HCT116 (cell line): ENCODE measurements around the gene RNF220. TPM values are rescaled to one million over a fixed set of nuclear protein-coding genes. Genes with fewer than 3 reads are reported as not detected.

Experiments
- ATAC-seq: fragments of 200-7000 bp; cut with Tn5 transposase; 2 replicates; pipeline ENCODE4 v1.9.1; 2020; ENCODE audit warnings: mild to moderate bottlenecking, moderate library complexity
- BruUV-seq: library from RNA; stranded (reverse); fragments of 400-500 nt; replicated peaks from 2 replicates; lab custom pipeline; 2021; lab: Mats Ljungman, UMichigan
- CTCF ChIA-PET: fragments of 300-600 bp; sonication (Branson Sonifier 250); formaldehyde crosslinking; loops from one replicate; lab custom pipeline; 2021; ENCODE audit warnings: antibody characterized with exemption; lab: Charles Lee
- POLR2A ChIA-PET: fragments of 300-600, 350-600 bp; sonication (Branson Sonifier 250); formaldehyde crosslinking; loops from one replicate; lab custom pipeline; 2021; ENCODE audit warnings: antibody characterized with exemption; lab: Charles Lee
- RAD21 ChIA-PET, 2 experiments: fragments of 300-600 bp; sonication (Branson Sonifier 250); formaldehyde crosslinking; loops; one replicate each; lab custom pipeline; 2023; ENCODE audit warnings: low total read pairs in 2 of 2; ENCODE audit not compliant: uncharacterized antibody in 2 of 2, unreplicated experiment in 2 of 2, low non-redundant PET in 1 of 2; lab: Charles Lee
- DNase-seq: peaks from one replicate; pipeline ENCODE4 v3.0.0-alpha.2; 2010; ENCODE audit warnings: low read depth, low spot score
- H2AFZ ChIP-seq: fragments of 200-600 bp; shearing (Covaris generic), sonication (generic); 2 replicates; pipeline ENCODE4 v1.6.1; 2017; ENCODE audit warnings: low read depth, mixed run types, mixed read lengths, antibody characterized with exemption, low read length; ENCODE audit not compliant: poor library complexity, severe bottlenecking
- H3K27ac ChIP-seq: 2 replicates; pipeline ENCODE4 v1.5.1; 2012; ENCODE audit warnings: low read depth, low read length
- H3K27me3 ChIP-seq: fragments of 200-600 bp; sonication (generic); 2 replicates; pipeline ENCODE4 v1.6.1; 2016; ENCODE audit warnings: mixed run types, low read length, mixed read lengths; ENCODE audit not compliant: insufficient read depth
- H3K36me3 ChIP-seq, 2 experiments: fragments of 200-500 bp in 1 of 2; fragments of 200-600 bp in 1 of 2; sonication (Bioruptor generic) in 1 of 2; sonication (generic) in 1 of 2; 2 replicates each; pipeline versions ENCODE4 v1.5.1 to v1.6.1; 2014 to 2016; ENCODE audit warnings: low read length in 2 of 2, inconsistent platforms in 1 of 2, mixed read lengths in 1 of 2, mixed run types in 1 of 2; ENCODE audit not compliant: insufficient read depth in 2 of 2, control insufficient read depth in 1 of 2
- H3K4me1 ChIP-seq, 2 experiments: fragments of 200-600 bp in 1 of 2; sonication (generic) in 1 of 2; 2 replicates each; pipeline versions ENCODE4 v1.5.1 to v1.6.1; 2012 to 2017; ENCODE audit warnings: low read length in 2 of 2, inconsistent platforms in 1 of 2, mild to moderate bottlenecking in 1 of 2, mixed read lengths in 1 of 2, mixed run types in 1 of 2, moderate library complexity in 1 of 2; ENCODE audit not compliant: insufficient read depth in 2 of 2, control insufficient read depth in 1 of 2
- H3K4me2 ChIP-seq: fragments of 200-600 bp; sonication (generic); 2 replicates; pipeline ENCODE4 v1.6.1; 2017; ENCODE audit warnings: mixed run types, low read length, mixed read lengths
- H3K4me3 ChIP-seq, 2 experiments: fragments of 200-600 bp in 1 of 2; sonication (generic) in 1 of 2; replicated peaks in 1 of 2; 2 replicates each; pipeline ENCODE4 v1.5.1; 2011 to 2016; ENCODE audit warnings: low read length in 2 of 2, control low read depth in 1 of 2, low read depth in 1 of 2, mild to moderate bottlenecking in 1 of 2, mixed read lengths in 1 of 2, mixed run types in 1 of 2
- H3K79me2 ChIP-seq: fragments of 200-600 bp; sonication (generic); 2 replicates; pipeline ENCODE4 v1.6.1; 2017; ENCODE audit warnings: mild to moderate bottlenecking, mixed run types, low read length, moderate library complexity, mixed read lengths; ENCODE audit not compliant: insufficient read depth
- H3K9ac ChIP-seq: fragments of 200-600 bp; sonication (generic); 2 replicates; pipeline ENCODE4 v1.6.1; 2016; ENCODE audit warnings: low read length, mixed read lengths
- H3K9me2 ChIP-seq: fragments of 200-600 bp; sonication (generic), shearing (Covaris generic); 2 replicates; pipeline ENCODE4 v1.6.1; 2017; ENCODE audit warnings: mixed run types, mild to moderate bottlenecking, moderate library complexity; ENCODE audit not compliant: insufficient read depth
- H3K9me3 ChIP-seq, 2 experiments: fragments of 200-500 bp in 1 of 2; fragments of 200-600 bp in 1 of 2; sonication (Bioruptor generic) in 1 of 2; sonication (generic) in 1 of 2; 2 replicates each; pipeline ENCODE4 v1.6.1; 2014 to 2017; ENCODE audit warnings: low read length in 2 of 2, mixed read lengths in 2 of 2, inconsistent platforms in 1 of 2, low read depth in 1 of 2, mild to moderate bottlenecking in 1 of 2, mixed run types in 1 of 2, moderate library complexity in 1 of 2; ENCODE audit not compliant: control insufficient read depth in 1 of 2, insufficient read depth in 1 of 2
- H4K20me1 ChIP-seq: fragments of 200-600 bp; sonication (generic), shearing (Covaris generic); 2 replicates; pipeline ENCODE4 v1.6.1; 2017; ENCODE audit warnings: mixed run types, mild to moderate bottlenecking, moderate library complexity; ENCODE audit not compliant: insufficient read depth
- CBX3 ChIP-seq: IDR thresholded peaks from 2 replicates; pipeline ENCODE4 v1.6.1; 2012; ENCODE audit warnings: low read depth
- CEBPB ChIP-seq: IDR thresholded peaks from 2 replicates; pipeline ENCODE4 v1.6.1; 2012; ENCODE audit warnings: low read depth
- ELF1 ChIP-seq: IDR thresholded peaks from 2 replicates; pipeline ENCODE4 v1.6.1; 2012; ENCODE audit warnings: low read depth, borderline replicate concordance
- EZH2 ChIP-seq: fragments of 200-600 bp; sonication (generic); IDR thresholded peaks from 2 replicates; pipeline ENCODE4 v1.6.1; 2017; ENCODE audit warnings: antibody characterized with exemption, mixed run types
- EZH2phosphoT487 ChIP-seq: fragments of 200-600 bp; IDR thresholded peaks from 2 replicates; pipeline ENCODE4 v1.6.1; 2018; ENCODE audit warnings: antibody characterized with exemption, borderline replicate concordance
- FOSL1 ChIP-seq: IDR thresholded peaks from 2 replicates; pipeline ENCODE4 v1.6.1; 2012; ENCODE audit warnings: low read depth
- JUND ChIP-seq: IDR thresholded peaks from 2 replicates; pipeline ENCODE4 v1.6.1; 2012
- POLR2A ChIP-seq: IDR thresholded peaks from 2 replicates; pipeline ENCODE4 v1.7.0; 2011; ENCODE audit warnings: borderline replicate concordance; ENCODE audit not compliant: insufficient read depth, insufficient read length; ENCODE audit errors: extremely low read depth
- POLR2AphosphoS5 ChIP-seq: IDR thresholded peaks from 2 replicates; pipeline ENCODE4 v1.6.1; 2011; ENCODE audit warnings: mild to moderate bottlenecking, low read depth, low read length, moderate library complexity
- RAD21 ChIP-seq: IDR thresholded peaks from 2 replicates; pipeline ENCODE4 v1.6.1; 2012; ENCODE audit warnings: low read depth, mild to moderate bottlenecking
- SIN3A ChIP-seq: IDR thresholded peaks from 2 replicates; pipeline ENCODE4 v1.6.1; 2012; ENCODE audit warnings: low read depth
- SRF ChIP-seq: IDR thresholded peaks from 2 replicates; pipeline ENCODE4 v1.6.1; 2012; ENCODE audit warnings: low read depth
- ZFX ChIP-seq: fragments of 450-650 bp; IDR thresholded peaks from 2 replicates; pipeline ENCODE4 v1.6.1; 2017
- ZNF274 ChIP-seq: fragments of 200-500 bp; sonication (Bioruptor generic); IDR thresholded peaks from 2 replicates; pipeline ENCODE4 v1.6.1; 2014; ENCODE audit warnings: mild to moderate bottlenecking, low read depth, low read length, inconsistent platforms
- intact Hi-C: fragments of 100-400 bp; cut with micrococcal nuclease; formaldehyde crosslinking; loops from 2 replicates; pipeline ENCODE4 v1.10.0; 2022
- total RNA-seq: library from RNA; stranded (reverse); gene quantifications from one replicate; pipeline ENCODE4 v1.2.1, GENCODE V29; 2021; ENCODE audit not compliant: unreplicated experiment
- TF ChIP-seq, protein P1 (sequence below): IDR thresholded peaks from 2 replicates; pipeline ENCODE4 v1.6.1; 2012
- TF ChIP-seq, protein P2 (sequence below): IDR thresholded peaks from 2 replicates; pipeline ENCODE4 v1.6.1; 2012
- TF ChIP-seq, protein P3 (sequence below), 3 experiments: fragments of 200-600 bp in 1 of 3; sonication (generic) in 1 of 3; IDR thresholded peaks in 2 of 3; conservative IDR thresholded peaks in 1 of 3; 2 replicates each; pipeline ENCODE4 v1.5.1; 2012 to 2017; ENCODE audit warnings: low read depth in 2 of 3, low read length in 2 of 3, antibody characterized with exemption in 1 of 3, borderline replicate concordance in 1 of 3, control low read depth in 1 of 3, mild to moderate bottlenecking in 1 of 3, mixed read lengths in 1 of 3, mixed run types in 1 of 3, moderate library complexity in 1 of 3; ENCODE audit not compliant: insufficient read depth in 1 of 3

Gene RNF220
- total RNA-seq, 1 experiment from 2014 or later, result 84.5 TPM

DNA sequence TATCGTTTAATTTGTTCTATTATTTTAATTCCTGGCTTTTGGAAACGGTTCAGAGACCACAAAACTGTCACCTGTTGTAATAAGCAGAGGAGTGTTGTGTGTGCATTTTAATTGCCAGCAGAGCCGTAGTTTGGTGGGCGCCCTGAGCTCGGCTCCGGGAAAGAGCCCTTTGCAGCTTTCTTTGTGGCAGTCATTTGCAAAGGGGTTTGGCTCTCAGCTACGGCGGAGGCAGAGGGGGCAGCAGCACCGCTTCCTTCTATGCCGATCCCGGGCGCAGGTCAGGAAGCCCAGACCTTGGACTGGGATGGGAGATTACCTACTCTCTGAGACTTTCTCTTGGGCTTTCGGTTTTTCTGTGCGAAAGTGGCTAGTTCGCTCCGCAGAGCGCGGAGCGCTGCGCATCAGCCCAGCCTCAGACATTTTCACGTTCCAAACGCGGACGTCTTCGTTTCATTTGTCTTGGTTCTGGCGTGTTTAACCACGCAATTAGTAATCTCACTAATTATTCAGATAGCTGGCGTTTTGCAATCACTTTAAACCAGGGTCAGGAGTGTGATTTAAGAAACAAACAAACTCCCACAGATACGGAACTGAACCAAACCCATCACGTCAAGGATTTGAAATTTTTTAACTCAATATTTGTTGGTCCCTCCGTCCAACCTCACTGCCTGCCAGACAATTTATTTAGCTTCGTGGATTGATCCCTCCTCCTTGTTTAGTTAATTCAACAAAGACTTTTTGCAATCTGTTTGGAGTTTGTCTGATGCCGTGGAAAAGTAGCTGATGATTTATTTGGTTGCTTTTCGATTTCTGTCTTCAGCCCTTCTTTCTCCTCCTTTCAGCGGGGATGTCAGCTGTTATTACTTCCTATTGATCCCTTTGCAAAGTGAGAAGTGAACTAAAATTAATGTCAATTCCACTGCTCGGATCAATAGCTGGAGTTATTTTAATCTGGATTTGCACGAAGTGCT is 3.9 kb downstream of the RNF220 start:
- Histone ChIP-seq H3K79me2 (no peaks in the 10 kb centered on the region), H3K4me1 (peaks cover 4 to 15% of the 10 kb centered on the region in 2 experiments; a peak in 2 of 4 replicates), H3K27ac (no peak overlapping the region), H3K27me3 (no peaks in the 10 kb centered on the region), H3K9me3 (no peaks in the 10 kb centered on the region), H4K20me1 (no peaks in the 10 kb centered on the region), H3K36me3 (no peaks in the 10 kb centered on the region), H3K9ac (no peak overlapping the region), H3K4me2 (no peak overlapping the region), H2AFZ (no peak overlapping the region), H3K9me2 (no peaks in the 10 kb centered on the region), H3K4me3 (no peak overlapping the region)
- intact Hi-C loops, result no loop called here
- ChIA-PET RAD21 (no interaction called here), POLR2A (no interaction called here), CTCF (interaction anchor here (0.9 kb wide), 1 partner anchor 11 kb away, joined by 3 read pairs; no protein-coding TSS in a partner anchor)
- no peak for TF ChIP-seq JUND
- no peak for DNase-seq
- ATAC-seq, result no peak
- no TSS peak for BruUV-seq

DNA sequence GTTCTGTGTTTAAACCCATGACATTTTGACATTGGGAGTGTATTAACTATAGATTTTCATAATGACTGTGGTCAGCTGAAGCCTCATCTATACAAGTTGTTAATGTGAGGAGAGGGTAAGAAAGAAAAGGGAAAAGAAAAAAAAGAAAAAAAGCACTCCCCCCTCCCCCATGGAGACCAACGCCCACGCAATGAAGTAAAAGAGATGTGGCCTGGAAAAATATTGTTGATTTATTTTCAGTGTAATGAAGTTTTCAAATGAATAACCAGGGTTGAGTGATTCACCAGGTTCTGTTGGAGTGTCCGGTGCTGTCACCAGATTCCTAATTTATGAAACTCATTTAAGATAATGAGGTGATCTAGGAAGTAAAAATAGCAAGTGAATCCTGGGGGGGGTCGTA is 4.7 kb downstream of the RNF220 start:
- no peaks in the 10 kb centered on the region for H3K9me3 ChIP-seq
- H2AFZ ChIP-seq, result no peak overlapping the region
- H3K4me2 ChIP-seq, result no peak overlapping the region
- ATAC-seq (no peak), DNase-seq (no peak)
- no peak overlapping the region for H3K27ac ChIP-seq
- H3K4me1 ChIP-seq, result peaks cover 0 to 8% of the 10 kb centered on the region in 2 experiments; a peak in 1 of 4 replicates
- H3K9ac ChIP-seq, result no peak overlapping the region
- no peaks in the 10 kb centered on the region for H3K79me2 ChIP-seq
- ChIA-PET CTCF (interaction anchor here (0.9 kb wide), 1 partner anchor 10 kb away, joined by 3 read pairs; no protein-coding TSS in a partner anchor), POLR2A (no interaction called here), RAD21 (no interaction called here)
- BruUV-seq, result no TSS peak
- no peak overlapping the region for H3K4me3 ChIP-seq
- no peaks in the 10 kb centered on the region for H3K27me3 ChIP-seq
- no peaks in the 10 kb centered on the region for H3K36me3 ChIP-seq
- intact Hi-C loops, result no loop called here
- no peaks in the 10 kb centered on the region for H3K9me2 ChIP-seq
- no peaks in the 10 kb centered on the region for H4K20me1 ChIP-seq
- TF ChIP-seq ELF1, result no peak
- TF ChIP-seq JUND, result no peak
- no peak for TF ChIP-seq SRF
- TF ChIP-seq CEBPB, result no peak
- TF ChIP-seq RAD21, result no peak
- no peak for TF ChIP-seq EZH2
- TF ChIP-seq FOSL1, result no peak
- TF ChIP-seq ZFX, result no peak
- TF ChIP-seq POLR2A, result no peak
- TF ChIP-seq, protein P1, sequence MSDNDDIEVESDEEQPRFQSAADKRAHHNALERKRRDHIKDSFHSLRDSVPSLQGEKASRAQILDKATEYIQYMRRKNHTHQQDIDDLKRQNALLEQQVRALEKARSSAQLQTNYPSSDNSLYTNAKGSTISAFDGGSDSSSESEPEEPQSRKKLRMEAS, result no peak
- TF ChIP-seq, protein P2, sequence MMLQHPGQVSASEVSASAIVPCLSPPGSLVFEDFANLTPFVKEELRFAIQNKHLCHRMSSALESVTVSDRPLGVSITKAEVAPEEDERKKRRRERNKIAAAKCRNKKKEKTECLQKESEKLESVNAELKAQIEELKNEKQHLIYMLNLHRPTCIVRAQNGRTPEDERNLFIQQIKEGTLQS, result no peak
- no peak for TF ChIP-seq POLR2AphosphoS5
- TF ChIP-seq EZH2phosphoT487, result no peak
- no peak for TF ChIP-seq ZNF274
- no peak for TF ChIP-seq SIN3A
- no peak for TF ChIP-seq CBX3
- TF ChIP-seq, protein P3, sequence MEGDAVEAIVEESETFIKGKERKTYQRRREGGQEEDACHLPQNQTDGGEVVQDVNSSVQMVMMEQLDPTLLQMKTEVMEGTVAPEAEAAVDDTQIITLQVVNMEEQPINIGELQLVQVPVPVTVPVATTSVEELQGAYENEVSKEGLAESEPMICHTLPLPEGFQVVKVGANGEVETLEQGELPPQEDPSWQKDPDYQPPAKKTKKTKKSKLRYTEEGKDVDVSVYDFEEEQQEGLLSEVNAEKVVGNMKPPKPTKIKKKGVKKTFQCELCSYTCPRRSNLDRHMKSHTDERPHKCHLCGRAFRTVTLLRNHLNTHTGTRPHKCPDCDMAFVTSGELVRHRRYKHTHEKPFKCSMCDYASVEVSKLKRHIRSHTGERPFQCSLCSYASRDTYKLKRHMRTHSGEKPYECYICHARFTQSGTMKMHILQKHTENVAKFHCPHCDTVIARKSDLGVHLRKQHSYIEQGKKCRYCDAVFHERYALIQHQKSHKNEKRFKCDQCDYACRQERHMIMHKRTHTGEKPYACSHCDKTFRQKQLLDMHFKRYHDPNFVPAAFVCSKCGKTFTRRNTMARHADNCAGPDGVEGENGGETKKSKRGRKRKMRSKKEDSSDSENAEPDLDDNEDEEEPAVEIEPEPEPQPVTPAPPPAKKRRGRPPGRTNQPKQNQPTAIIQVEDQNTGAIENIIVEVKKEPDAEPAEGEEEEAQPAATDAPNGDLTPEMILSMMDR (IDR thresholded peaks at IDR 0.05 in 2 of 3, conservative IDR thresholded peaks at IDR 0.05 in 1 of 3; ENCODE audit: borderline replicate concordance in 1 of 3, insufficient read depth in 1 of 3, low read depth in 2 of 3, low read length in 2 of 3), result no peak
